NCI-H2196 treated with DMSO at 0.1 percent for 48 hours (cell line): ENCODE results near the gene PDE5A.
"Not testable (repeated sequence)": the region's sequence is repeated elsewhere in the genome, so short reads cannot be mapped to it uniquely, and the experiment has no call there.

Source experiments
- DNase-seq: peaks from one replicate; lab custom pipeline; 2025; ENCODE audit not compliant: unreplicated experiment; lab: John Stamatoyannopoulos, UW

PDE5A gene

DNA sequence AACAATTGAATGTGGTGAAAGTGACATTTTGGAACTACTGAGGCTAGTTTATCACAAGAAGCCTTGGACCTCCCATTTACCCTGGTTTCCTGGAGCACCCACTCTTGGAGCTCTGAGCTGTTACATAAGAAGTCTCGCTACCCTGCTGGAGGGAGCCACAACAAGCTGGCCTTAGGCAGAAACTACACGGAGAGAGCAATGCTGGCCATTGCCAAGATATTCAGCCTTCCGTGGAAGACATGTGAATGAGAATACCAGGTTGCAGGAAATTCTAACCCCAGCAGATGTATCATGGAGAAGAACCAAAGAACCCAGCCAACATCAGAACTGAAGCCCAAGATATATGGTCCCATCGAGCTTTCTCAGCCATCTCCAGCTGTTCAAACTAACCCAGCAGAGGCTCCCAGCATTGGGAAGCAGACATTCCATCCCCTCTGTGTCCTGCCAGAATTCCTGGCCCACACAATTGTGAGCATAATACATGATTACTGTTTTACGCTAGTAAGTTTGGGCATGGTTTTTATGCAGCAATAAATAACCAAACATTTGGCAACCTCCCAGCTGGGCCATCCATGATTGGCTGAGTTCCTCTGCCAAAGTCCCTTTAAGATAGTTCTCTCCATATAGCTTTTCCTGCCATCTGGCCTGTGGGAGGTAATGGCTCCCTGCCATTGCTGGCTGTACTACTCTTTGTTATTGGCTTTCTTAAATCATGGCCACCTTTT, 17.9 kb upstream of the PDE5A start:
- no peak for DNase-seq

DNA sequence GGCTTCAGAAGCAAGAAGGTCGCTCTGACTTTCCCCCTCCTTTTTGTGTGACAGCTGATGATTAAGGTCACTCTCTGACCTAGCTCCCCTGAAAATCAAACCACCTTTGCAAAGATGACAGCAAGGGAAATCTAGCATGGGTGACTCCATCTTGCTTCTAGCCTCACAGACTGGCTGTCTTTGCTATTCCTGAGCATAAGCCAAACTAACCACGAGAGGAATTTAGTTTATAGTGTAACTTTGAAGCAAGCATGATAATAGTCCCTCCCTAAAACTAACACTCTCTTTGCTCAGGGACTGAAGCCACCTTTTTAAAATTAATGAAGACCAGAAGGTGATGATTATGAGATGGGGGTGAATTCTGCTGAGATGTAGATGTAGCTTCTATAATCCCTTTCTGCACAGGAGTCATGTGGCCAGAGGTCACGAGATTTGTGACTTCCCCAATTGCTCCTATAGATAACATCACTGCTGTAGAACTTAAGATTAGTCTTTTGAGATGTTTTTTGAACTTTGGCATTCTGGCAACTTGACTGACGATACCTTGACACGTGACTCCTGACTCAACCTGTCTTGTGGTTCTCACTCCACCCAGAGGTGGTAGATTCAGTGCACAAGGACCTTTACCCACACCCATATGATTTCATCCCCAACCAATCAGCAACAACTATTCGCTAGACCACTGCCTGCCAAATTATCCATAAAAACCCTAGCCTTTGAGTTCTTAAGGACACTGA, 14.9 kb upstream of the PDE5A start:
- no peak for DNase-seq

DNA sequence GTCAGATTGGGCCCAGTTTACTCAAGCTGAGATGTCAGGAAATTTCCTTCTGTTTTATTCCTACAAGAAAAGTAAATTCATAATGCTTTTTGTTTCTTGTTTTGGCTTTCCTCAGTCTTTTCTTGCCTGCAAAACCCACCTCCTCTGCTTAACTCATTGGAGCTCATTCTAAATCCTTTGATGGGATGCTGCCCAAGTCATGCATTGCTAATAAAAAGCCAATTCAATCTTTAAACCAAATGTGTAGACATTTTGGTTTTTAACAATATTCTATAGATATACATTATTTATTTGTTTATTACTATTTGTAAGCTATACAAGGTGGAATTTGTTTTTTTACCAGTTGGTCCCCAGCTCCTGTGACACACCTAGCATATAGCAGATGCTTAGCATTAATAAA, 13.2 kb upstream of the PDE5A start:
- DNase-seq: no peak

GRCh38 chr4:119638359-119638758, 9.8 kb upstream of the PDE5A start:
- DNase-seq: no peak

GRCh38 chr4:119636851-119637250, 8.2 kb upstream of the PDE5A start:
- DNase-seq: not testable (repeated sequence)

GRCh38 chr4:119632216-119632615, 3.6 kb upstream of the PDE5A start:
- DNase-seq: no peak

DNA sequence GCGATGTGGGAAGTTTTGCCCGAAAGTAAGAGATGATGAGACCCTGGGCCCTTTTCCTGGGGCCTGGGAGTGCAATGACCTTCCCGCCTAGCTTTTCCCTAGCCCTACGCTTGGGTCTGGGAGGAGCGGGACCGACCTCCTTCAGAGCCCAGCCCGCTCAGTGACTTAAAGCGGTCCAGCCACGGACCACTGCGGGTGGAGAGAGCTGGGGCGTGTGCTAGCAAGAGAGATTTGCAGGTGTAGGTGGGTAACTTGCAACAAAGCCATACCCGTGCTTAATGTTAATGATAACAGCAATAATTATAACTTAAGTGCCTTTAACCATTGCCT, 503 bp upstream of the PDE5A start:
- DNase-seq: no peak

DNA sequence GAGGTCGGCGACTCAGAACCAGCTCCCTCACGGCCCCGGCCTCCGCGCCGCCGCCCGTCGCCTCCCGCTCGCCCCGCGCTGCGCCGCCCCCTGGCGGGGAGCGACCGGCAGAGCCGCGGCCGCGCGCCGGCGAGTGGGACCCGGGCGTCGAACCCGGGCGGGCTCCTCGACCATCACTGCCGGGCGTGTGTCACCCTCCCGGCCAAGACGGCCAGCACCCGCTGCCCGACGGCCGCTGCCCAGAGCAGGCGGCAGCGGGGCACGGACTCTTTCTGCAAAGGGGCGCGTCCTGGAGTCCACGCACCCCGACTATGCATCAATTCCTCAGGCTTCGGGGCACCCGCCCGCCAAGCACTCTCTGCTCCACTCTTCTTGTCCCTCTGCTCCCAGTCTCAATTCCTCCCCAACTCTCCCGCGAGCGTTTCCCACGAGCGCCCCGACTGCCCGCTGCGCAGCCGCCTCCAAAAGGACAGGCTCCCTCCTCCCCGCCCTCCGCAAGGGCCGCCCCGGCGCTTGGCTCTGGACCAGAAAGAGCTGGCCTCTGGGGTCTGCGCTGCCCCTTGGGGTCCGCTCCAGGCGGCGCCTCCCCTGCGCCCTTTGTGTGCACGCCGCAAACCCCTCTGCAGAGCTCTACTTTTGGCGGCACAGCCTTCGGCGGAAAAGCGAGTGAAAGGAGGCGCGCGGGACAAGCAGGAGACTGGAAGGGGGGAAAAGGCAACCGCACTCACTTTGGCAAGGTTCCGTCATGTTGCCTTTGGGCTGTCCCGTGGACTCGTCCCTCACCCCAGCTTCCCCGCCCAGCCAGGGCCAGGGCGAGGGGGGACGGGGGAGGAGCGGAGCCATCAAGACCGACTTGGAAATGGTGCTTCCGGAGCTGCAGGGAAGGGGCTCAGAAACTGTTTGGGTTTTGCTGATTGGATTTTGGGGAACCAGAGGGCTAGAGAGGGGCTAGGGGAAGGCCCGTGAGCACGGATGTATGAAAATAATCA, 1.0 kb downstream of the PDE5A start:
- DNase-seq: peak; percentile 7

DNA sequence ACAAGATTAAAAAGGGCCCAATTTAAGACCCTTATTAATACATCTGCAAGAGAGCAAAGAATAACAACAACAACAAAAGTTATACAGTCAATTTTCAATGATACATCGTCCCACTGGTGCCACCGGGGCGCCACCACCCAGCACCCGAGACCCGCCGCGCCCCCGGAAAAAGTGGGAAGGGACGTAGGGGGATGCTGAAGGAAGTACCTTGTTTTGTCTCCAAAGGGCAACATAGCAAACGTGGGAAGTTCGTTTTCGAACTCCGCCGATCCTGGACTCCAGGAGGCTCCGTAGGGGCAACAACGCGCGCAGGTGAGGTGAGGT, 1.7 kb downstream of the PDE5A start:
- DNase-seq: no peak

- no peak for DNase-seq
These were observed 2.2 kb downstream of the PDE5A start for GRCh38 chr4:119626420-119626819.

DNA sequence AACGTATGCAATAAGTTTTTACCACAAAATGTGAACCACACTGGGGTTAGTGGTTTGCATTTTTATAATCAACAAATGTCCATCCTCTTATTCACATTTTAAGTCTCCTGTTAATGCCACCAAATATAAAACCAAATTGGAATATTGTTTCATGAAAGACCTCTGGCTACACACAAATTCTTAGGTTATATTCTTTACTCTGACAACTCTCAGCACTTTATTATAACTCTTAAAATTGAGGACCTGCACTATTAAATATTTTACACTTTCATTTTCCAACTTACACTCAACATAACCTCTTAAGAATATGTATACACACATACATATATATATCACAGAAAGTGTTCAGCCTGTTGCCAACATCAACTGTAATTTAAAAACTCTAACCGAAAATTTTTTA, 2.8 kb downstream of the PDE5A start:
- DNase-seq: no peak

DNA sequence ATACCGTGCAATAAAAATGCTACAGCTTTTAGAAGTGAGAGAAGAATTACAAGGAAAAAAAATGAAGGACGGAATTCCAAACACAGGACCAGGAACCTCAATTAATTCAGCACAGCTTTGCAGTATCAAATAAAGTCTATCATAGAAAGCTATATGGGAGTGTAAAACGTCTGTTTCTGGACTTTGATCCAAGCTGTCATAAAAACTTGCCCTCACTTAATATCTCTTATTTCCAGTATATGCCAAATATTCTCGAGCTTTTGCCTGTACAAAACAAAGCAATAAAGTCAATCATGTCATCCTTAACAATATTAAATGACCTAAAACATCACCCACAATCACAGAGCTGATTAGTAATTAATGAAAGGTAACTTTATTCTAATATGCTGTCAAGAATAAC, 4.2 kb downstream of the PDE5A start:
- no peak for DNase-seq

DNA sequence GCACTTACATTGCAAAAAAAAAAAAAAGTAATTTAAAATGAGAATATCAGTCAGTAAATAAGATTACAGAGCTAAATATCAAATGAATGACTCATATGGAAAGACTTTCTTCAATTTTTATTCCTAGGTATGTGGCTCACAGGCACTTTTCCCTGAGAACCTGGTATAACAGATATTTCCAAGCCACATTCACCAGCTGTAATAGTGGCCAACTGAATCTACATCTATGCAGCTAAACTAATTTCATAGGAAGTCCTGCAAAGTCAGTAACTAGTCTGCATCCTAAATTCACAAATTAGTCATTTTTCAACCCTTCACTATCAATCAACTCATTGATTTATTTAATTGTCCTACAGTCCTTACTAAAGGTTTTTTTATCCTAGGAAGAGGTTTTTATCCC, 5.6 kb downstream of the PDE5A start:
- DNase-seq: no peak

DNA sequence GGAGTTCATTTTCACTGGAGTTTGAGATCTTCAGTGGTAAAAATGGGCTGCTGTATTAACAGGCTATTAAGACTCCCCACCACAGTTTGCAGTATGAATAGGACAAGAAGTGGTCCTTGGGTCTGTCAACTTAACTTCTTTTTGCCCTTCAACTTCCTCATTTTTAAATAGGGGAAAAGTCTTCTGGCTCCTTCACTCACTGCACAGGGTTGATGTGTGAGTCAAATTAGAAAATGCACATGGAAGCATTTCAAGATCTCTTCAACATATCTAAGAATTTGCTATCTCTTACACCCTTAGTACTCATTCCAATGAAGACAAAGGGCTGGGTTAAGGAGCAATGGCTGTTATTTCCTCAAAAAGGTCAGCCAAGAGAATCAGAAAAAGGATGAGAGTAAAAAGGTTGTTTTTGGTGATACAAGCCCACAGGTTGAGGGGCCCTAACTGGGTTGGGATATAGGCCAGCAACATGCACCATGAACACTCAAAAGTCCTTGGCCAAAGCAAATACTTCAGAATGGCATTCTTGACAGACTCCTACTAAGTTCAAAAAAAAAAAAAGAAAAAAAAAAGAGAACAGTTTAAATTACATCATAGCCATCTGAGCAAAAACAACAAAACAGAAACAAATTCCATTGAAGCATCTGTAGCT, 13.4 kb downstream of the PDE5A start:
- DNase-seq: no peak

DNA sequence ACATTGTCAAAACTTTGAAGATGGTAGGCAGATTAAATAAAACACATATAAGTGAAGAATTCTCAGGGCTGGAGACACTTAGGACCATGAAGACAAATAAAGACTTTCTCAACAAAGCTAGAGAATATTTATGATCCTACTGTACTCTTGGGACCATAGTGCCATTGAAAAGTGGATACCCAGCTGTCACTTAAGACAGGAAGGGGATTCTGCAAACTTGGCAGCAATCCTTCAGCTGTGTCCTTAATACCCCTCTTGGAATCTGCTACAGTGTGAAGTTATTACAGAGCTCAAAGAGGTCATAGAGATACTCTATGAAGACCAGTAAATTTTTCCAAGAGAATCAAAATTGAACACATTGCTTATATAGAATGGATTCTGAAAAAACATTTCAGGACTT, 24.3 kb downstream of the PDE5A start:
- no peak for DNase-seq

DNA sequence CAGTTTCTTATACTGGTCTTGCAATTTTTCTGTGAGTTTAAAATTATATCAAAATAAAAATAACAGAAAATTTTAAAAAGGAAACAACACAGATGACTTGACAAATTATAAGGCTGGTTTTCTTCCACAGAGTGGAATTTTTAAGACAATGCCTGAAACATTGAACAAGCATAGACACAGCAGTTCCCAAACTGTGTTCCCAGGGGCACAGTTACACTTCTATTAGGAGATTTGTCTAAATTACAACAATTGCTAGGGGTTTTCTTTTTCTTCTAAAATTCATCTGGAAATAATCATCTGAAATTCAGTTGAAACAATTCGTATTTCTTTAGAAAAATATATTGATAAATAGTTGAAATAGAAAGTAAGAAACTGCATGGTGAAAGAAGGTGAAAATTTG, 26.2 kb downstream of the PDE5A start:
- DNase-seq: no peak

DNA sequence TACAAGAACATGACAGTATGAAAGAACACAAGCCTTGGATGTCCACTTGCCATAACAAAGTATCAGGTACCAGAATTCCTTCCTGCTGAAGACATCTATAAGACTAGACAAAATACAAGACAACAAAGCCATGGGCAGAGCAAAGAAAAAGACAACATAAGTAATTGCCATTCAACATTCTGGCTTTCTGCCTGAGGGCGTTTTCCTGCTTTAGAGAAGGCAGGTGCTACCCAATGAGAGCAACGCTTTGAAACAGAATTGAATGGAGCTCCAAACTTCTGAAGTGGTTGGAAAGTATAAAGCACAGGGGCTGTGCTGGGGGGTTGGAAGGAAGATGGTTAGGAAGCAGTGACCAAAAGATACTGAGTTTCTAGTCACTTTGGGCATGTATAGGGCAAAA, 30.1 kb downstream of the PDE5A start:
- DNase-seq: no peak

DNA sequence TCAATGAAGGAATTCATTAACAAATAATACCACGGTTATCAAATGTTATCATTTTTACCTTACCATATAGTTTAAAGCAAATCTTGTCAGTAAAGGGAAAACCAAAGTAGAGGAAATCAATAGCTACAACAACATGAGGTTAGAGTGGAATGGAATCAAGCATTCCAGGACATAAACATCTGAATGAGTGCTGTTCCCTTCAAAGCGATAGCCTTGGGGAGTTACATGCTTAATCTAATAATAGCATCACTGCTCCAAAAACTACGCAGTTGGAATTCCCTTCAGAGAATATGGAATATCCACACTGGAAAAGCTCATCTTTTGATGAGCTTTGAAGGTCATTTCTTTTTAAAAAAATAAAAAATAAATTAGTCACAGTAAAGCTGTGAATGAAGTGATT, 31.2 kb downstream of the PDE5A start:
- DNase-seq: no peak

DNA sequence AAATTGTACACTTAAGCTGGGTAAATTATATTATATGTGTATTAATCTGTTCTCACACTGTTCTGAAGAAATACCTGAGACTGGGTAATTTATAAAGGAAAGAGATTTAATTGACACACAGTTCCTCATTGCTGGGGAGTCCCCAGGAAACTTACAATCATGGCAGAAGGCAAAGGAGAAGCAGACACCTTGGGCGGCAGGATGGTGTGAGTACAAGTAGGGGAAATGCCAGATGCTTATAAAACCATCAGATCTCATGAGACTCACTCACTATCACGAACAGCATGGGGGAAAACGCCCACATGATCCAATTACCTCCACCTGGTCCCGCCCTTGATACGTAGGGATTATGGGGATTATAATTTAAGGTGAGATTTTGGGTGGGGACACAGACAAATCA, 34.9 kb downstream of the PDE5A start:
- no peak for DNase-seq

DNA sequence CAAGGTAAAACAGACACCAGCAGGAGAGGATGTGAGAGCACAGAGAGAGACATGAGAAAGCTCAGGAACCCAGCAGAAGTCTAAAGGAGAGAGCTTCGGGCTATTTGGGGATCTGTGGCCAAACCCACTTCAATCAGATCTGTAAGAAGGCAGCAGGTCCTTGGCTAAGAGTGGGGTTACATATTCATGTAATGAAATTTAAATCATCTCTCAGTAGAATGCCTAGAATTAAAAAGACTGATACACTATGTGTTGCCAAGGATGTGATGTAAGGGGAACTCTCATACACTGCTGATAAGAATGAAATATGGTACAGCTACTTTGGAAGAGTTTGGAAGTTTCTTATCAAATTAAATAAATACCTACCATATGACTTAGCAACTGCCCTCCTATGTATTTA, 35.8 kb downstream of the PDE5A start:
- no peak for DNase-seq

DNA sequence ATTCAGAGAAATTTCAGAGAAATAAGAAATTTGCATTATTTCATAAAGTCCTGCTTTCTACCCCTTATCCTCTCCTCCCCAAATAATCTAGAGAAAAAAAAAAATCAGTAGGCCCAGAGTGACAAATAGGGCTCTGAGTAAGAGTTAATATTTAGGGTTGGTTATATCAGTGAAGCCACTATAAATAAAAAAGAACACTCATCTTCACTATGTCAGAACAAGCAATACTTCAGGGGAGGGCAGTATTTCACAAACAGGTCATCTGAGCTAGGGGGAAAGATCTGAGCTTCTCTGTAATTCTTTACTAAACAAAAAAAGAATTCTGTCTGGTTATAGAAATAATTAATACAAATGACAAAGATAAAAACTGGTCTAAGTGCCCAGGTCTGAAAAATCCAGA, 39.4 kb downstream of the PDE5A start:
- DNase-seq: no peak
